LNCaP clone FGC (cell line): ENCODE data around the gene ITGAX.

ENCODE experiments used
- DNase-seq: peaks from one replicate; pipeline ENCODE4 v3.0.0-alpha.2; 2011; ENCODE audit warnings: low read depth
- H3K4me3 ChIP-seq: 2 replicates; pipeline ENCODE4 v1.5.1; 2011; ENCODE audit warnings: mild to moderate bottlenecking, low read depth, low read length, control low read depth
- TF ChIP-seq, protein P1 (sequence below): IDR thresholded peaks from 2 replicates; pipeline ENCODE4 v1.5.1; 2012; ENCODE audit warnings: mild to moderate bottlenecking; ENCODE audit not compliant: control insufficient read depth, insufficient read depth; ENCODE audit errors: extremely low read depth

The ITGAX gene

DNA sequence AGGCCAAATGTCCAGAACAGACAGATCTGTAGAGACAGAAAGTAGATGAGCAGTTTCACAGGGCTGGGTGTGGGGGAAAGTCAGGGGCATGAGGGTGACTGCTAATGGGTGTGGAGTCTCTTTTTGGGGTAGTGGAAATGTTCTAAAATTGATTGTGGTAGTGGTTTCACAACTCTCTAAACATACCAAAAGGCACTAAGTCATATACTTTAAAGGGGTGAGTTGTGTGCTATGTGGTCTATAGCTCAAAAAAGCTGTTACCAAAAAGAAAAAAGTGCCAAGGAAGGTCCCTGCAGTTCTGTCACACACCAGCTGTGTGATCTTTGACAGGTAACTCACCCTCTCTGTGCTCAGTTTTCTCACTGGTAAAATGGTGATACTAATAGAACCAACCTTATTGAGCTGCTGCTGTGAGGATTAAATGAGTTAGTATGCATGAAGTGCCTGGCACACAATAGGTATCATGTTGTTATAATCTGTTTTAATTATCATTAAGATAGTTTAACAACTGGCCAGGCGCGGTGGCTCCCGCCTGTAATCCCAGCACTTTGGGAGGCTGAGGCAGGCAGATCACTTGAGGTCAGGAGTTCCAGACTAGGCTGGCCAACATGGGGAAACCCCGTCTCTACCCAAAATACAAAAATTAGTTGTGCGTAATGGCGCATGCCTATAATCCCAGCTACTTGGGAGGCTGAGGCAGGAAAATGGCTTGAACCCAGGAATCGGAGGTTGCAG lies 10.3 kb downstream of the ITGAX start:
- no peak for DNase-seq
- TF ChIP-seq, protein P1, sequence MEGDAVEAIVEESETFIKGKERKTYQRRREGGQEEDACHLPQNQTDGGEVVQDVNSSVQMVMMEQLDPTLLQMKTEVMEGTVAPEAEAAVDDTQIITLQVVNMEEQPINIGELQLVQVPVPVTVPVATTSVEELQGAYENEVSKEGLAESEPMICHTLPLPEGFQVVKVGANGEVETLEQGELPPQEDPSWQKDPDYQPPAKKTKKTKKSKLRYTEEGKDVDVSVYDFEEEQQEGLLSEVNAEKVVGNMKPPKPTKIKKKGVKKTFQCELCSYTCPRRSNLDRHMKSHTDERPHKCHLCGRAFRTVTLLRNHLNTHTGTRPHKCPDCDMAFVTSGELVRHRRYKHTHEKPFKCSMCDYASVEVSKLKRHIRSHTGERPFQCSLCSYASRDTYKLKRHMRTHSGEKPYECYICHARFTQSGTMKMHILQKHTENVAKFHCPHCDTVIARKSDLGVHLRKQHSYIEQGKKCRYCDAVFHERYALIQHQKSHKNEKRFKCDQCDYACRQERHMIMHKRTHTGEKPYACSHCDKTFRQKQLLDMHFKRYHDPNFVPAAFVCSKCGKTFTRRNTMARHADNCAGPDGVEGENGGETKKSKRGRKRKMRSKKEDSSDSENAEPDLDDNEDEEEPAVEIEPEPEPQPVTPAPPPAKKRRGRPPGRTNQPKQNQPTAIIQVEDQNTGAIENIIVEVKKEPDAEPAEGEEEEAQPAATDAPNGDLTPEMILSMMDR: no peak
- H3K4me3 ChIP-seq: no peak overlapping the region

DNA sequence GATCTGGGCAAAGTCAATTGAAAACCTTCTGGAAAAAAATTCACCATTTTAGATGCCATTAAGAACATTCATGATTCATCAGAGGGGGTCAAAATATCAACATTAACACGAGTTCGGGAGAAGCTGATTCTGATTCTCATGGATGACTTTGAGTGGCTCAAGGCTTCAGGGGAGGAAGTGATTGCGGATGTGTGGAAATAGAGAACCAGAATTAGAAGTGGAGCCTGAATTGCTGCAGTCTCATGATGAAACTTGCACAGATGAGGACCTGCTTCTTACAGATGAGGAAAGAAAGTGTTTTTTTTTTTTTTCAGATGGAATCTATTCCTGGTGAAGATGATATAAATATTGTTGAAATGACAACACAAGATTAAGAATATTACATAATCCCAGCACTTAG lies 12.9 kb downstream of the ITGAX start:
- H3K4me3 ChIP-seq: no peak overlapping the region
- no peak for DNase-seq
- TF ChIP-seq, protein P1: no peak

DNA sequence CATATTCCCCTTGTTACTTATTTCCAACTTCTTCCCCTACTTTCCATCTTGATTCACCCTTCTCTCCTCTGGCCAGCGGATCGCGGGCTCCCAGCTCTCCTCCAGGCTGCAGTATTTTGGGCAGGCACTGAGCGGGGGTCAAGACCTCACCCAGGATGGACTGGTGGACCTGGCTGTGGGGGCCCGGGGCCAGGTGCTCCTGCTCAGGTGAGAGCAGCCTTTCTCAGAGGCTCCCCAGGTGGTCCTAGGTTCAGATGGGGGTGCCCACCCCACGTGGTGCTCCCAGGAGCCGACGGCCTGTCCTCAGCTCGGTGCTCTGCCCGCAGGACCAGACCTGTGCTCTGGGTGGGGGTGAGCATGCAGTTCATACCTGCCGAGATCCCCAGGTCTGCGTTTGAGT lies 16.0 kb downstream of the ITGAX start:
- DNase-seq: no peak
- TF ChIP-seq, protein P1: no peak
- no peak overlapping the region for H3K4me3 ChIP-seq

DNA sequence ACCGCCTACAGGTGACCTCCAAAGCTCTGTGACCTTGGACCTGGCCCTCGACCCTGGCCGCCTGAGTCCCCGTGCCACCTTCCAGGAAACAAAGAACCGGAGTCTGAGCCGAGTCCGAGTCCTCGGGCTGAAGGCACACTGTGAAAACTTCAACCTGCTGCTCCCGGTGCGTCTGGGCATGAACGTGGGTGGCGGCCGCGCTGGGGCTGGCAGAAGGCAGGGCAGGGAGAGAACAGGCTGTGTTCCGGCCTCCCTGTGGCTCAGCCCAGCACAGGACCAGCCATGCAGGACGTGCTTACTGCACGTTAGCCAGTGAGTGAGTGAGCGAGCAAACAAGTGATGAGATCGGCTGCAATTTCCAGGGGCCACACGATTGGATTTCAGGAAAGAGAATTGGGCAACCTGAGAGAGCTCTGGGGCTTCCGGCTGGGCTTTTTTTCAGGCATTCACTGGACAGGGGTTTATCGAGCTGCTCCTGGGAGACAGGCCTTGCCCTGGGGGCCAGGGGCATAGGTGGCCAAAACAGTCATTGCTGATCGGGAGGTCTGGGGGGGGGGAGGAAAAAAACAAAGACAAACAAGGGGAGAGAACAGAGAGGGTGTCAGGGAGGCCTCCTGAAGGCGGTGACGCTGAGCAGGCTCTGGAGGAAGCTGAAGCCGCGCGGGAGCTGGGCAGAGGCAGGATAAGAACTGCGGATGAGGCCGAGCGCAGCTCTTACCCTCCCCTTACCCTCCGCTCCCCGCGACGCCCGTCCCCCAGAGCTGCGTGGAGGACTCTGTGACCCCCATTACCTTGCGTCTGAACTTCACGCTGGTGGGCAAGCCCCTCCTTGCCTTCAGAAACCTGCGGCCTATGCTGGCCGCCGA lies 16.9 kb downstream of the ITGAX start:
- no peak for DNase-seq
- TF ChIP-seq, protein P1: no peak

DNA sequence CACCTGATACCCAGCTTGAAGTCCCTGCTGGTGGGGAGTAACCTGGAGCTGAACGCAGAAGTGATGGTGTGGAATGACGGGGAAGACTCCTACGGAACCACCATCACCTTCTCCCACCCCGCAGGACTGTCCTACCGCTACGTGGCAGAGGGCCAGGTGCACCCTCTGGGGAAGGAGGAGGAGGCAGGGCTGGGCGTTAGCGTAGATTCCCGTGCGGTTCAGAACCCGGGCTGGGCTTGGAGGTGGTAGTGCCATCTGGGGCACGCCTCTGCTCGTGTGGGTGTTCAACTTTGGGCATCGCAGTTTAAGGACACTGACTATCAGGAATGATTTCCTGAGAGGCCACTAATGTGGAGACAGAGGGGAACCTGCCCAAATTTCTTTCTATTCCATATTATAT lies 18.3 kb downstream of the ITGAX start:
- no peak for DNase-seq
- TF ChIP-seq, protein P1: no peak

More for the DNA sequence above, 16.9 kb downstream of the ITGAX start:
- no peak overlapping the region for H3K4me3 ChIP-seq

DNA sequence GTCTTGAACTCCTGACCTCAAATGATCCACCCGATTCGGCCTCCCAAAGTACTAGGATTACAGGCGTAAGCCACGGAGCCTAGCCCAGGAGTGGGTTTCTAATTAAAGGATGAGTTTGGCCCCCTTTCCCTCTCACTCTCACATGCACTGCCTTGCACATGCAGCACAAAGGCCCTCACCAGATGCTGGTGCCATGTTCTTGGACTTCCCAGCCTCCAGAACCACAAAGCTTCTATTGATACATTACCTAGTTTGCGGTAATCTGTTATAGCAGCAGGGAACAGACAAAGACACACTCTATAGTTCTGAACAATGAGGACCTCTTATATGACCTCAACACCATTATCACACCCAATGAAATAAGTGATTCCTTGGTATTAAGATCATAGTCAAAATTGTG lies 20.3 kb downstream of the ITGAX start:
- no peak for DNase-seq
- TF ChIP-seq, protein P1: no peak
- no peak overlapping the region for H3K4me3 ChIP-seq

More for the DNA sequence above, 18.3 kb downstream of the ITGAX start:
- H3K4me3 ChIP-seq: no peak overlapping the region
